Diencephalon (tissue), 1 donor: ENCODE data around the gene STK17A. TPM values are rescaled to one million over a fixed set of nuclear protein-coding genes. Genes with fewer than 3 reads are reported as not detected.

ENCODE experiments used
- total RNA-seq: library from RNA; depleted of rRNA; stranded (reverse); fragments of >200 nt; gene quantifications from one replicate; pipeline ENCODE4 v1.2.3, GENCODE V29; 2014

Gene STK17A
- 16.1 TPM for total RNA-seq

GRCh38 chr7:43582503-43583423, at the start of gene STK17A:
Gene STK17A (plus strand): TSS chr7:43583108. CDS start chr7:43583244, 136 bp downstream.

Other genes starting within 250 kb of the STK17A start
- 61.6 TPM for gene COA1, start 146.4 kb downstream of the STK17A start, total RNA-seq
- 16.8 TPM for gene BLVRA, start 175.6 kb downstream of the STK17A start, total RNA-seq